Measurements from ENCODE around the gene SBF2. TPM values are rescaled to one million over a fixed set of nuclear protein-coding genes. Genes with fewer than 3 reads are reported as not detected.

The SBF2 gene
- total RNA-seq, 3 donors from 2014 or later = 74.8 to 91.9 (median 88.2) TPM

GRCh38 chr11:10303558-10304363 lies 9.7 kb upstream of the SBF2 start:
- intact Hi-C loops (cut with DNase I; ENCODE audit: low total_unique reads) = loop anchor here (5.0 to 10.0 kb wide), 2 partner anchors 89 to 1616 kb away; no protein-coding TSS in a partner anchor
- peak in 1 of 2 donors; percentile 52 for DNase-seq (ENCODE audit: low spot score in 2 of 2)
- H3K4me1 ChIP-seq = peaks cover 0 to 5% of the 10 kb centered on the region in 2 donors
- H3K27ac ChIP-seq = peak overlapping the region; percentile 95 to 97
- no peaks in the 10 kb centered on the region for H3K36me3 ChIP-seq
- H3K27me3 ChIP-seq = no peaks in the 10 kb centered on the region
- H3K9me3 ChIP-seq = no peaks in the 10 kb centered on the region
- H3K4me3 ChIP-seq = peak overlapping the region; percentile 70 to 94 (median 93)
- TF ChIP-seq, protein P1, sequence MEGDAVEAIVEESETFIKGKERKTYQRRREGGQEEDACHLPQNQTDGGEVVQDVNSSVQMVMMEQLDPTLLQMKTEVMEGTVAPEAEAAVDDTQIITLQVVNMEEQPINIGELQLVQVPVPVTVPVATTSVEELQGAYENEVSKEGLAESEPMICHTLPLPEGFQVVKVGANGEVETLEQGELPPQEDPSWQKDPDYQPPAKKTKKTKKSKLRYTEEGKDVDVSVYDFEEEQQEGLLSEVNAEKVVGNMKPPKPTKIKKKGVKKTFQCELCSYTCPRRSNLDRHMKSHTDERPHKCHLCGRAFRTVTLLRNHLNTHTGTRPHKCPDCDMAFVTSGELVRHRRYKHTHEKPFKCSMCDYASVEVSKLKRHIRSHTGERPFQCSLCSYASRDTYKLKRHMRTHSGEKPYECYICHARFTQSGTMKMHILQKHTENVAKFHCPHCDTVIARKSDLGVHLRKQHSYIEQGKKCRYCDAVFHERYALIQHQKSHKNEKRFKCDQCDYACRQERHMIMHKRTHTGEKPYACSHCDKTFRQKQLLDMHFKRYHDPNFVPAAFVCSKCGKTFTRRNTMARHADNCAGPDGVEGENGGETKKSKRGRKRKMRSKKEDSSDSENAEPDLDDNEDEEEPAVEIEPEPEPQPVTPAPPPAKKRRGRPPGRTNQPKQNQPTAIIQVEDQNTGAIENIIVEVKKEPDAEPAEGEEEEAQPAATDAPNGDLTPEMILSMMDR (IDR thresholded peaks at IDR 0.05) = peak in 1 of 3 donors; percentile 5
- TF ChIP-seq POLR2A (IDR thresholded peaks at IDR 0.05) = no peak

GRCh38 chr11:10302744-10303557 lies 8.9 kb upstream of the SBF2 start:
- TF ChIP-seq POLR2AphosphoS5 (IDR thresholded peaks at IDR 0.05) (peak; percentile 67 to 86 (median 72)), POLR2A (IDR thresholded peaks at IDR 0.05) (no peak)
- H3K27ac ChIP-seq = peak overlapping the region; percentile 95 to 97
- H3K4me3 ChIP-seq = peak overlapping the region; percentile 70 to 94 (median 93)
- no peaks in the 10 kb centered on the region for H3K4me1 ChIP-seq
- no peaks in the 10 kb centered on the region for H3K27me3 ChIP-seq
- intact Hi-C loops (cut with DNase I; ENCODE audit: low total_unique reads) = loop anchor here (5.0 to 10.0 kb wide), 2 partner anchors 88 to 1616 kb away; no protein-coding TSS in a partner anchor
- H3K36me3 ChIP-seq = no peaks in the 10 kb centered on the region
- DNase-seq (ENCODE audit: low spot score in 2 of 2) = peak; percentile 88 to 92
- H3K9me3 ChIP-seq = no peaks in the 10 kb centered on the region

- intact Hi-C loops (cut with DNase I; ENCODE audit: low total_unique reads) = loop anchor here (5.0 to 10.0 kb wide), 2 partner anchors 88 to 1615 kb away; no protein-coding TSS in a partner anchor
- no peaks in the 10 kb centered on the region for H3K4me1 ChIP-seq
Observed at GRCh38 chr11:10302359-10302743, 8.3 kb upstream of the SBF2 start.

GRCh38 chr11:10301656-10302358 lies 7.8 kb upstream of the SBF2 start:
- peak overlapping the region; percentile 70 to 94 (median 93) for H3K4me3 ChIP-seq
- H3K27ac ChIP-seq = peak overlapping the region; percentile 95 to 97
- no peak for DNase-seq (ENCODE audit: low spot score in 2 of 2)
- H3K9me3 ChIP-seq = no peaks in the 10 kb centered on the region
- no peaks in the 10 kb centered on the region for H3K36me3 ChIP-seq
- no peaks in the 10 kb centered on the region for H3K27me3 ChIP-seq
- TF ChIP-seq POLR2AphosphoS5 (IDR thresholded peaks at IDR 0.05) (no peak), POLR2A (IDR thresholded peaks at IDR 0.05) (no peak)
- TF ChIP-seq, protein P1 (IDR thresholded peaks at IDR 0.05) = no peak
- no peaks in the 10 kb centered on the region for H3K4me1 ChIP-seq
- intact Hi-C loops (cut with DNase I; ENCODE audit: low total_unique reads) = loop anchor here (5.0 to 10.0 kb wide), 2 partner anchors 87 to 1615 kb away; no protein-coding TSS in a partner anchor

More at GRCh38 chr11:10302359-10302743, 8.3 kb upstream of the SBF2 start:
- Histone ChIP-seq H3K4me3 (peak overlapping the region; percentile 70 to 94 (median 93)), H3K27ac (peak overlapping the region; percentile 95 to 97), H3K9me3 (no peaks in the 10 kb centered on the region), H3K27me3 (no peaks in the 10 kb centered on the region), H3K36me3 (no peaks in the 10 kb centered on the region)
- peak in 1 of 2 donors; percentile 24 for DNase-seq (ENCODE audit: low spot score in 2 of 2)
- TF ChIP-seq, protein P1 (IDR thresholded peaks at IDR 0.05) = peak in 1 of 3 donors; percentile 8
- TF ChIP-seq POLR2A (IDR thresholded peaks at IDR 0.05) (no peak), POLR2AphosphoS5 (IDR thresholded peaks at IDR 0.05) (no peak)

GRCh38 chr11:10298342-10298741 lies 4.3 kb upstream of the SBF2 start:
- H3K4me1 ChIP-seq = no peaks in the 10 kb centered on the region
- no peaks in the 10 kb centered on the region for H3K27me3 ChIP-seq
- no peak overlapping the region for H3K4me3 ChIP-seq
- no peaks in the 10 kb centered on the region for H3K9me3 ChIP-seq
- no peak overlapping the region for H3K27ac ChIP-seq
- DNase-seq (ENCODE audit: low spot score in 2 of 2) = no peak
- TF ChIP-seq POLR2AphosphoS5 (IDR thresholded peaks at IDR 0.05) (no peak), POLR2A (IDR thresholded peaks at IDR 0.05) (no peak)
- TF ChIP-seq, protein P1 (IDR thresholded peaks at IDR 0.05) = peak in 1 of 3 donors; percentile 9
- intact Hi-C loops (cut with DNase I; ENCODE audit: low total_unique reads) = no loop called here
- no peaks in the 10 kb centered on the region for H3K36me3 ChIP-seq
